GM23248 (cell line): ENCODE measurements around the gene TAS1R3.

Source experiments
- EZH2 ChIP-seq: fragments of 200-600 bp; sonication (generic); IDR thresholded peaks from 2 replicates; pipeline ENCODE4 v1.6.1; 2018; ENCODE audit warnings: antibody characterized with exemption, mild to moderate bottlenecking; ENCODE audit not compliant: insufficient read depth, poor library complexity, severe bottlenecking
- EZH2phosphoT487 ChIP-seq: fragments of 200-600 bp; sonication (generic); IDR thresholded peaks from 2 replicates; pipeline ENCODE4 v1.6.1; 2018; ENCODE audit warnings: antibody characterized with exemption, moderate library complexity, mild to moderate bottlenecking, low read depth; ENCODE audit not compliant: insufficient read depth

GRCh38 chr1:1347026-1347595 is 16.0 kb downstream of the TAS1R3 start:
- no peak for TF ChIP-seq EZH2
- no peak for TF ChIP-seq EZH2phosphoT487
